Endothelial cell of umbilical vein (primary cell): ENCODE data around the gene LONP1. TPM values are rescaled to one million over a fixed set of nuclear protein-coding genes. Genes with fewer than 3 reads are reported as not detected.

ENCODE experiments used
- BruUV-seq: library from RNA; stranded (reverse); fragments of 400-500 nt; replicated peaks from 2 replicates; lab custom pipeline; 2021; lab: Mats Ljungman, UMichigan
- CTCF ChIA-PET: fragments of 300-600, 350-600 bp; sonication (Branson Sonifier 250); formaldehyde crosslinking; loops from one replicate; lab custom pipeline; 2021; ENCODE audit warnings: antibody characterized with exemption, inconsistent platforms; lab: Charles Lee
- POLR2A ChIA-PET: fragments of 300-600, 350-600 bp; sonication (Branson Sonifier 250); formaldehyde crosslinking; loops from one replicate; lab custom pipeline; 2021; ENCODE audit warnings: antibody characterized with exemption, inconsistent platforms; lab: Charles Lee
- DNase-seq: peaks from one replicate; pipeline ENCODE4 v3.0.0-alpha.2; 2011; ENCODE audit warnings: low read depth, low spot score
- FAIRE-seq: peaks from 2 replicates; lab custom pipeline; 2011; peaks lifted over from hg19 to GRCh38; lab: Jason Lieb, UNC
- H2AFZ ChIP-seq: 2 replicates; pipeline ENCODE4 v1.6.0; 2012; ENCODE audit warnings: low read depth, low read length, control low read depth, inconsistent platforms
- H3K27ac ChIP-seq: 2 replicates; pipeline ENCODE4 v1.5.1; 2011; ENCODE audit warnings: low read depth, mild to moderate bottlenecking, control low read depth, low read length, moderate library complexity; ENCODE audit not compliant: insufficient read depth
- H3K27me3 ChIP-seq, 2 experiments: 2 replicates each; pipeline versions ENCODE4 v1.6.0 to v1.6.1; 2011; ENCODE audit warnings: low read length in 2 of 2, mixed read lengths in 1 of 2; ENCODE audit not compliant: control insufficient read depth in 2 of 2, insufficient read depth in 2 of 2
- H3K36me3 ChIP-seq, 2 experiments: 2 replicates in 1 of 2; 3 replicates in 1 of 2; pipeline ENCODE4 v1.5.1; 2011; ENCODE audit warnings: low read length in 2 of 2, mild to moderate bottlenecking in 1 of 2, moderate library complexity in 1 of 2; ENCODE audit not compliant: control insufficient read depth in 2 of 2, insufficient read depth in 2 of 2; ENCODE audit errors: extremely low read depth in 1 of 2
- H3K4me1 ChIP-seq: 3 replicates; pipeline ENCODE4 v1.5.1; 2011; ENCODE audit warnings: mild to moderate bottlenecking, low read length; ENCODE audit not compliant: control insufficient read depth, insufficient read depth; ENCODE audit errors: extremely low read depth
- H3K4me2 ChIP-seq: 2 replicates; pipeline ENCODE4 v1.6.1; 2011; ENCODE audit warnings: low read length, control low read depth, mixed read lengths; ENCODE audit not compliant: insufficient read depth
- H3K4me3 ChIP-seq, 3 experiments: fragments of 200-600 bp in 1 of 3; sonication (generic), shearing (Covaris generic) in 1 of 3; replicated peaks in 1 of 3; 2 replicates each; pipeline ENCODE4 v1.5.1; 2011 to 2016; ENCODE audit warnings: control low read depth in 3 of 3, low read length in 3 of 3, mild to moderate bottlenecking in 2 of 3, inconsistent platforms in 1 of 3, low read depth in 1 of 3, moderate library complexity in 1 of 3; ENCODE audit not compliant: insufficient read depth in 1 of 3
- H3K79me2 ChIP-seq: 2 replicates; pipeline ENCODE4 v1.6.0; 2012; ENCODE audit warnings: low read length, inconsistent platforms; ENCODE audit not compliant: control insufficient read depth, insufficient read depth
- H3K9ac ChIP-seq: replicated peaks from 2 replicates; pipeline ENCODE3; 2011; ENCODE audit warnings: low read length, control low read depth; ENCODE audit not compliant: insufficient read depth; ENCODE audit errors: extremely low read depth
- H3K9me1 ChIP-seq: replicated peaks from 3 replicates; pipeline ENCODE4 v1.6.0; 2011; ENCODE audit warnings: mild to moderate bottlenecking, low read length; ENCODE audit not compliant: control insufficient read depth, insufficient read depth; ENCODE audit errors: extremely low read depth
- H3K9me3 ChIP-seq: replicated peaks from 2 replicates; pipeline ENCODE4 v1.5.1; 2012; ENCODE audit warnings: low read length, inconsistent platforms; ENCODE audit not compliant: control insufficient read depth, insufficient read depth
- H4K20me1 ChIP-seq: replicated peaks from 2 replicates; pipeline ENCODE3; 2011; ENCODE audit warnings: mild to moderate bottlenecking, low read length; ENCODE audit not compliant: control insufficient read depth, insufficient read depth; ENCODE audit errors: extremely low read depth
- CTCF ChIP-seq, 2 donors: IDR thresholded peaks; 1 replicate in 1 of 2; 2 replicates in 1 of 2; pipeline ENCODE4 v1.5.1; 2011; ENCODE audit warnings: low read length in 2 of 2, mild to moderate bottlenecking in 2 of 2, moderate library complexity in 2 of 2, control low read depth in 1 of 2, inconsistent platforms in 1 of 2, low read depth in 1 of 2; ENCODE audit not compliant: insufficient read depth in 1 of 2; ENCODE audit errors: extremely low read depth in 1 of 2
- EZH2 ChIP-seq: IDR thresholded peaks from 2 replicates; pipeline ENCODE4 v1.6.1; 2012; ENCODE audit warnings: borderline replicate concordance, low read depth, mild to moderate bottlenecking, moderate library complexity, low read length, inconsistent platforms; ENCODE audit not compliant: severe bottlenecking
- FOS ChIP-seq: IDR thresholded peaks from 2 replicates; pipeline ENCODE4 v1.6.1; 2011; ENCODE audit warnings: mild to moderate bottlenecking, low read length, moderate library complexity, borderline replicate concordance; ENCODE audit not compliant: insufficient read depth
- GATA2 ChIP-seq: IDR thresholded peaks from 2 replicates; pipeline ENCODE4 v1.7.0; 2011; ENCODE audit warnings: low read depth, mild to moderate bottlenecking, moderate library complexity, mixed read lengths, low read length; ENCODE audit not compliant: insufficient read length, insufficient read depth
- JUN ChIP-seq: IDR thresholded peaks from 2 replicates; pipeline ENCODE4 v1.6.1; 2011; ENCODE audit warnings: borderline replicate concordance, low read depth; ENCODE audit not compliant: insufficient read length, insufficient read depth
- MYC ChIP-seq: IDR thresholded peaks from one replicate; pipeline ENCODE4 v1.6.1; 2011; ENCODE audit warnings: mild to moderate bottlenecking, low read depth, low read length
- POLR2A ChIP-seq: IDR thresholded peaks from 2 replicates; pipeline ENCODE4 v1.6.1; 2012; ENCODE audit warnings: low read depth, mild to moderate bottlenecking, control low read depth, low read length
- POLR2AphosphoS5 ChIP-seq: IDR thresholded peaks from 2 replicates; pipeline ENCODE4 v1.6.1; 2012; ENCODE audit warnings: low read depth, mild to moderate bottlenecking, control low read depth, low read length, moderate library complexity; ENCODE audit not compliant: insufficient read depth
- dilution Hi-C: fragments of 300-500 bp; cut with MboI; formaldehyde crosslinking; loops from one replicate; pipeline ENCODE4 v1.15.0; 2019; ENCODE audit warnings: low sequenced_read_pairs; ENCODE audit not compliant: extremely low pct_ligation_motif_present
- intact Hi-C: fragments of 100-400 bp; cut with micrococcal nuclease; formaldehyde crosslinking; loops from one replicate; pipeline ENCODE4 v1.10.0; 2022
- polyA plus RNA-seq, 4 experiments: library from polyadenylated mRNA; depleted of rRNA in 3 of 4; stranded (reverse) in 3 of 4; unstranded in 1 of 4; fragments of >200 nt; gene quantifications; 2 replicates each; pipeline versions ENCODE4 v1.2.1 to v1.2.3, GENCODE V29; 2011 to 2012; ENCODE audit warnings: missing spikeins in 1 of 4
- total RNA-seq: library from RNA; stranded (reverse); gene quantifications from 2 replicates; pipeline ENCODE4 v1.2.3, GENCODE V29; 2021
- TF ChIP-seq, protein P1 (sequence below): IDR thresholded peaks from 2 replicates; pipeline ENCODE4 v1.6.1; 2011; ENCODE audit not compliant: insufficient read depth, insufficient read length

The LONP1 gene
- total and polyA plus RNA-seq, 2 donors (not counting 3 experiments of a cell fraction or from before 2014, with no cell fraction given), result 70.0 to 95.7 TPM

GRCh38 chr19:5678071-5678718 is 41.8 kb downstream of the LONP1 start:
- no peak for TF ChIP-seq EZH2
- TF ChIP-seq POLR2AphosphoS5, result no peak
- TF ChIP-seq JUN, result no peak
- no peak for TF ChIP-seq POLR2A
- TF ChIP-seq CTCF (IDR thresholded peaks at IDR 0.05; ENCODE audit: extremely low read depth in 1 of 2, insufficient read depth in 1 of 2, low read depth in 1 of 2, low read length in 2 of 2), result no peak
- no peak for TF ChIP-seq GATA2
- TF ChIP-seq FOS, result no peak
- TF ChIP-seq, protein P1, sequence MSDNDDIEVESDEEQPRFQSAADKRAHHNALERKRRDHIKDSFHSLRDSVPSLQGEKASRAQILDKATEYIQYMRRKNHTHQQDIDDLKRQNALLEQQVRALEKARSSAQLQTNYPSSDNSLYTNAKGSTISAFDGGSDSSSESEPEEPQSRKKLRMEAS, result no peak
- TF ChIP-seq MYC, result no peak
- BruUV-seq, result no TSS peak
- dilution Hi-C loops, result no loop called here
- ChIA-PET CTCF (interaction anchor here (1.1 kb wide), 1 partner anchor 9 kb away, joined by 4 read pairs; no protein-coding TSS in a partner anchor), POLR2A (no interaction called here)
- no peak overlapping the region for H3K4me3 ChIP-seq
- no peaks in the 10 kb centered on the region for H3K9me3 ChIP-seq
- no peak overlapping the region for H3K4me2 ChIP-seq
- H3K9me1 ChIP-seq, result no peaks in the 10 kb centered on the region
- intact Hi-C loops, result no loop called here
- no peaks in the 10 kb centered on the region for H3K27me3 ChIP-seq
- H2AFZ ChIP-seq, result no peak overlapping the region
- DNase-seq (no peak), FAIRE-seq (no peak)
- no peak overlapping the region for H3K9ac ChIP-seq
- H4K20me1 ChIP-seq, result no peaks in the 10 kb centered on the region
- no peak overlapping the region for H3K27ac ChIP-seq
- peaks cover 0 to 5% of the 10 kb centered on the region in 2 experiments for H3K36me3 ChIP-seq
- peaks cover 10% of the 10 kb centered on the region for H3K4me1 ChIP-seq
- H3K79me2 ChIP-seq, result peaks cover 9% of the 10 kb centered on the region
